GM21825 (cell line): ENCODE data around the gene SPDYE18.
"Not testable (repeated sequence)": the region's sequence is repeated elsewhere in the genome, so short reads cannot be mapped to it uniquely, and the experiment has no call there.

Source experiments
- ATAC-seq: cut with Tn5 transposase; IDR thresholded peaks from one replicate; pipeline ENCODE4 v1.9.1; 2021; ENCODE audit warnings: mild to moderate bottlenecking, moderate library complexity; ENCODE audit not compliant: unreplicated experiment

The SPDYE18 gene

GRCh38 chr7:77006127-77007110 lies 55.9 kb downstream of the SPDYE18 start:
- ATAC-seq: not testable (repeated sequence)

- not testable (repeated sequence) for ATAC-seq
Measured at GRCh38 chr7:77005461-77006057, 56.8 kb downstream of the SPDYE18 start.

GRCh38 chr7:77004151-77004550 lies 58.2 kb downstream of the SPDYE18 start:
- not testable (repeated sequence) for ATAC-seq

GRCh38 chr7:77003241-77003640 lies 59.1 kb downstream of the SPDYE18 start:
- not testable (repeated sequence) for ATAC-seq

GRCh38 chr7:77002678-77003233 lies 59.6 kb downstream of the SPDYE18 start:
- not testable (repeated sequence) for ATAC-seq

GRCh38 chr7:77002104-77002503 lies 60.3 kb downstream of the SPDYE18 start:
- not testable (repeated sequence) for ATAC-seq
